ENCODE data around the gene TRIOBP.

DNA sequence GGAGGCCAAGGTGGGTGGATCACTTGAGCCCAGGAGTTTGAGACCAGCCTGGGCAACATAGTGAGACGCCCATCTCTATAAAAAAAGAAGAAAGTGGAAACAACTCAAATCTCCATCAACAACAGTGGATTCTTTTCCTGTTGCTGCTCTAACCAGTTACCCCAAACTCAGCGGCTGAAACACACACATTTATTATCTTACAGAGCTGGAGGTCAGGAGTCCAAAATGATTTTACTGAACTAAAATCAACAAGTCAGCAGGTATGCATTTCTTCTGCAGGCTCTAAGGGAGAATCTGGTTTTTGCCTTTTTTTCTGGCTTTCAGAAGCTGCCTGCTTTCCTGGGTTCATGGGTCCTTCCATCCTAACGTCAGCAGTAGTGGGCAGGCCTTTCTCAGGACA is 99.2 kb downstream of the TRIOBP start:
- TF ChIP-seq, protein P1, sequence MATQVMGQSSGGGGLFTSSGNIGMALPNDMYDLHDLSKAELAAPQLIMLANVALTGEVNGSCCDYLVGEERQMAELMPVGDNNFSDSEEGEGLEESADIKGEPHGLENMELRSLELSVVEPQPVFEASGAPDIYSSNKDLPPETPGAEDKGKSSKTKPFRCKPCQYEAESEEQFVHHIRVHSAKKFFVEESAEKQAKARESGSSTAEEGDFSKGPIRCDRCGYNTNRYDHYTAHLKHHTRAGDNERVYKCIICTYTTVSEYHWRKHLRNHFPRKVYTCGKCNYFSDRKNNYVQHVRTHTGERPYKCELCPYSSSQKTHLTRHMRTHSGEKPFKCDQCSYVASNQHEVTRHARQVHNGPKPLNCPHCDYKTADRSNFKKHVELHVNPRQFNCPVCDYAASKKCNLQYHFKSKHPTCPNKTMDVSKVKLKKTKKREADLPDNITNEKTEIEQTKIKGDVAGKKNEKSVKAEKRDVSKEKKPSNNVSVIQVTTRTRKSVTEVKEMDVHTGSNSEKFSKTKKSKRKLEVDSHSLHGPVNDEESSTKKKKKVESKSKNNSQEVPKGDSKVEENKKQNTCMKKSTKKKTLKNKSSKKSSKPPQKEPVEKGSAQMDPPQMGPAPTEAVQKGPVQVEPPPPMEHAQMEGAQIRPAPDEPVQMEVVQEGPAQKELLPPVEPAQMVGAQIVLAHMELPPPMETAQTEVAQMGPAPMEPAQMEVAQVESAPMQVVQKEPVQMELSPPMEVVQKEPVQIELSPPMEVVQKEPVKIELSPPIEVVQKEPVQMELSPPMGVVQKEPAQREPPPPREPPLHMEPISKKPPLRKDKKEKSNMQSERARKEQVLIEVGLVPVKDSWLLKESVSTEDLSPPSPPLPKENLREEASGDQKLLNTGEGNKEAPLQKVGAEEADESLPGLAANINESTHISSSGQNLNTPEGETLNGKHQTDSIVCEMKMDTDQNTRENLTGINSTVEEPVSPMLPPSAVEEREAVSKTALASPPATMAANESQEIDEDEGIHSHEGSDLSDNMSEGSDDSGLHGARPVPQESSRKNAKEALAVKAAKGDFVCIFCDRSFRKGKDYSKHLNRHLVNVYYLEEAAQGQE (IDR thresholded peaks at IDR 0.05; ENCODE audit: insufficient read depth in 1 of 2, low read depth in 2 of 2, low read length in 2 of 2): no peak
- no peak for TF ChIP-seq POLR2AphosphoS5 (IDR thresholded peaks at IDR 0.05; ENCODE audit: low read depth, low read length)
- TF ChIP-seq TAF1 (IDR thresholded peaks at IDR 0.05; ENCODE audit: borderline replicate concordance, insufficient read depth, low read length): no peak
- no peak for TF ChIP-seq FOXP2 (optimal IDR thresholded peaks at IDR 0.05; ENCODE audit: borderline replicate concordance, extremely low read depth, extremely low read length, insufficient read depth)
- TF ChIP-seq SIN3A (IDR thresholded peaks at IDR 0.05; ENCODE audit: borderline replicate concordance, insufficient read depth, low read length): no peak
